NCI-H748 (cell line): ENCODE results near the gene VSTM1.
A peak's percentile ranks its signal among the peaks of the same experiment; 100 is the strongest.
"Not testable (repeated sequence)": the region's sequence is repeated elsewhere in the genome, so short reads cannot be mapped to it uniquely, and the experiment has no call there.

Experiments used
- DNase-seq: peaks from one replicate; lab custom pipeline; 2025; ENCODE audit not compliant: unreplicated experiment; lab: John Stamatoyannopoulos, UW

The VSTM1 gene

GRCh38 chr19:54074851-54075250 is 11.2 kb upstream of the VSTM1 start:
- no peak for DNase-seq

DNA sequence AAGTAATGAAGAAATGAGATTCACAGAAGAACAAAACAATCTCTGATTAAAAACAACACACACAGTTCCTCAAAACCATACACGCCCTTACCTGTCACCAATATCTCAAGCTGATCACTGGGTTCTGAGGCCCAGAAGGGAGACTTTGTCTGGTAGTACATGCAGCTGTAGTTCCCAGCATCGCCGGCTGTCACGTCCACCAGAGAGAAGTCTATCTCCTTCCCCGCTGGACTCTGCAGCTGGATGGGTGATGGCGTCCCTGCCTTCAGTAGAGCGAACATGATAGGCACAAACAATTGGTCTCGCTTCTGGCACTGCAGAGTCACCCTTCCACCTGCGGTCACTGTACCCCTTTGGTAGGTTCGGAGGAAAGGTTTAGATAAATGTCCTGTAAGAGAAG is 10.1 kb upstream of the VSTM1 start:
- no peak for DNase-seq

GRCh38 chr19:54069470-54069869 is 5.8 kb upstream of the VSTM1 start:
- no peak for DNase-seq

- no peak for DNase-seq
Measured at GRCh38 chr19:54062643-54063042, 1.1 kb downstream of the VSTM1 start.

- DNase-seq: no peak
Measured at GRCh38 chr19:54047616-54048015, 16.1 kb downstream of the VSTM1 start.

- no peak for DNase-seq
Measured at GRCh38 chr19:54045771-54046170, 17.9 kb downstream of the VSTM1 start.

- DNase-seq: no peak
Measured at GRCh38 chr19:54042989-54043388, 20.7 kb downstream of the VSTM1 start.

DNA sequence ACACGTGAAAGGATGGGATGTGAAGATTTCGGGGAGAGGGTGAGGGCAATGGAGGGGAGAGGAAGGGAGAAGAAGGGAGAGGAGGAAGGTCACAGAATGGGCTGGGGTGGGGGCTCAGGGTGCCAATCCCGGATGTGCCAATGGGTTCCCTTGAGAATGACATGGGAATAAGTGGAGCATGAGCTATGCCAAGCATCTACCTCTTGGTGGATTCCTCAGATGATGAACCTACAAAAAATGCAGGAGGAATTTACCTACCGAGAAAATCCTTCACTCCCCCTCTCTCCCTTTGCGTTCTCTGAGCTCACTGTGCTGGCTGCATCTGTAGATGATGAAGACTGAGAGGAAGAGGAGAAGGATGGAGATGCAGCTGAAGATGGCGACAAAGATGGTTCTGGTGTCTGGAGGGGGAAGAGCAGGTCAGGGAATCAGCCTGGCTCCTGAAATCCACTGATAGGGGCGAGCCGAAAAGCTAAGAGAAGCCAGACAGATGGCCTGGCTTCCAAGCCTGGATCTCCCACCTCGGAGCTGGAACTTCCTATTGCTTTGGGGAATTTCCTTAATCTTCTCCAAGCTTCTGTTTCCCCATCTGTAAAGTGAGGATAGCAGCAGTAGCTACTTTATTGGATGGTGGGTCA is 21.6 kb downstream of the VSTM1 start:
- DNase-seq: no peak

DNA sequence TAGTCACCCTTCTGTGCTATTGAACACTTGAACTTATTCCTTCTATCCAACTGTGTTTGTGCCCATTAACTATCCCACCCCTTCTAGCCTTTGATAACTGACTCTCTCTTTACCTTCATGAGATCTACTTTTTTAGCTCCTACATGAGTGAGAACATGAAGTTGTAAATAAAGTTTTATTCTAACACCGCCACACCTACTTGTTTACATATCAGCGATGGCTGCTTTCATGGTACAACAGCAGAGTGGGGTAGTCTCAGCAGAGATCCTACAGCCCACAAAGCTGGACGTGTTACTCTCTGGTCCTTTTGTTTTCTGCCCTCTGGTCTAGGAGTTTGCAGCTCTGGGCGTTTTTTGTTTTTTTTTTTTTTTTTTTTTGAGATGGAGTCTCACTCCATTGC is 23.7 kb downstream of the VSTM1 start:
- DNase-seq: no peak

DNA sequence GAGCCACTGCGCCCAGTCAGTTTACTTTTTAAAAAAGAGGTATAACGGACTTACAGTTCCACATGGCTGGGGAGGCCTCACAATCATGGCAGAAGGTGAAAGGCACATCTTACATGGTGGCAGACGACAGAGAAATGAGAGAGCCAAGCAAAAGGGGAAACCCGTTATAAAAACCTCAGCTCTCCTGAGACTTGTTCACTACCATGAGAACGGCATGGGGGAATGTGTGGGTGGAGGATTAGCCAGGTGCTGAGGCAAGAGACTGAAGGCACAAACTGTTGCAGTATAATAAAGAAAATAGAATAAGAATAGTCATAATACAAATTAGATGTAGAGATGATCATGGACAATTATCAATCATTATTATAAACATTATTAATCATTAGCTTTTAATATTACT is 27.2 kb downstream of the VSTM1 start:
- DNase-seq: not testable (repeated sequence)

DNA sequence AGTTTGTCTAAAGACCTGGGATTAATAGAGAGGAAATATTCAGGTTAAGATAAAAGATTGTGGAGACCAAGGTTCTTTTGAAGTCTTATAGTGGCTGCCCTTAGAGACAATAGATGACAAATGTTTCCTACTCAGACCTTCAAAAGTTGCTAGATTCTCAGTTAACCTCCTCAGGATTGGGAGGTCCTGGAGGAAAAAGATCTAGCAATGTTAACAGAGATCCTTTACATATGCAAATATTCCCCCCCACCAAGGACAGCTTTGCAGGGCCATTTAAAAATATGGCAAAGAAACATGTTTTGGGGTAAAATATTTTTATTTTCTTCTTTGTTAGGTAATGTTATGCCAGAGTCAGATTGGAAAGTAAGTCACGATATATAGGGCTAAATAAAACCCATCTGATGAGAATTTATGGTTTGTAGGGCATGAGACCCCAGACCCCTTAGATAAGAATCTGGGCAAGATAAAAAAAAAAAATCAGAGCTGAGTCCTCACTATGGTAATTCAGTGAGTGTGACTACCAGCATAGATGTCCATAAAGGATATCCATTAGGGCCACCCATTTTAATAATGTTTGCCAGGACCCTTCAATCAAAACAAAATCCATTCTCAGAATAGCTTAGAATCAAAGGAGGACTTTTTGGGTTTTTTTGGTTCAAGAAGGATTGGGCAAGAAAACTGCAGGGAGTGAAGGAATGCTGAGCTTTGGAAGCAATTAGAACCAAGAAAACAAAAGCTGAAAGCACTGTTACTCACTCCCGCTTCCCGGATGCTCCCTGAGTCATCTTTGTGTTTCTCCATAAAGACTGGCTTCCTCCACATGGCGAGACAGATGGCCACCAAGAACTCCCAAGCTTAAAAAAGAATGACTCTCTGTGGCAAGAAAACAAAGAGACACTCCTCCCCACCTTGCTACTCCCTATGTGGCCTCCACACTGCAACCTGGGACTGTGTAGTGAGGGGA is 28.2 kb downstream of the VSTM1 start:
- DNase-seq: no peak

GRCh38 chr19:54030895-54031586 is 32.7 kb downstream of the VSTM1 start:
- DNase-seq: no peak

DNA sequence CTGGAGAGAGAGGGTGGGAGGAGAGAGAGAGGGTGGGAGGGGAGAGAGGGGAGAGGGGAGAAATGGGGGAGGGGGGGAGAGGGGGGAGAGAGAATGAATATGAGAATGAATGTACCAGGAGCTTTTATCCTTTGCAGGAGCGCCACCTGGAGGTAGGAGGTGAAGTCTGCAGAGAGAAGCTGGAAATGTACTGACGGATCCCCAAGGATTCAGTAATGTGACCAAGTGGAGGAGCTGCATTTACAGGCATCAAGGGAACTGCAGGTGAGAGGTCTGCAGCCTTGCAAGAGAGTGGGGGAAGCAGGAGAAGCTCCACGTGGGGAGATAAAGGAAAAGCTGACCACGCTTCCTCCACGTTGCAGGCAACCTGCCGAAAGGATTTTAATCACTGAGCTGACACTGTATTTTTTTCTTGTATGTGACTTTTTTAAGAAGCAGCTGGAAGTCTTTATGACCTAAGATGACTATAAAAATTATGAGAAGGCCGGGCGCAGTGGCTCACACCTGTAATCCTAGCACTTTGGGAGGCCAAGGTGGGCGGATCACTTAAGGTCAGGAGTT is 33.7 kb downstream of the VSTM1 start:
- peak; percentile 68 for DNase-seq

DNA sequence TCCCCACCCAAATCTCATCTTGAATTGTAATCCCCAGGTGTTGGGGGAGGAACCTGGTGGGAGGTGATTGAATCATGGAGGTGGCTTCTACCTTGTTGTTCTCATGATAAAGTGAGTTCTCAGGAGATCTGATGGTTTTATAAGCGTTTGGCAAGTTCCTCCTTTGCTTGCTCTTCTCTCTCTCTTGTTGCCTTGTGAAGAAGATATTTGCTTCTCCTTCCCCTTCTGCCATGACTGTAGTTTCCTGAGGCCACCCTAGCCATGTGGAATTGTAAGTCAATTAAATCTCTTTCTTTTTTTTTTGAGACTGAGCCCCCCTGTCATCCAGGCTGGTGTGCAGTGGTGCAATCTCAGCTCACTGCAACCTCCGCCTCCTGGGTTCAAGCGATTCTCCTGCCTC is 34.4 kb downstream of the VSTM1 start:
- no peak for DNase-seq

DNA sequence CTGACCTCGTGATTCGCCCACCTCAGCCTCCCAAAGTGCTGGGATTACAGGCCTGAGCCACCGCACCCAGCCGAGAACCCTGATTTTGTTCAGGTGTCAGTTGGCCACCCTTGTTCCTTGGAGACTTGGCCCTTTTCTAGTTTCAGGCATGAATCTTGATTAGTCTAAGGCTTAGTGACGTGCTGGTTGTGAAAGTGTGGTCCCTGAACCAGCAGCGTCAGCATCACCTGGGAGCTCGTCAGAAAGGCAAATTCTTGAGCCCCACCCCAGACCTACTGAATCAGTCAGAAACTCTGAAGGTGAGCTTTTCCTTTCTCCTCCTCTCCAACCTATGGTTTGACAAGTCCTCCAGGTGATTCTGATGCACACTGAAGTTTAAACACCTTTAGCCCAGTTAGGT is 37.0 kb downstream of the VSTM1 start:
- DNase-seq: no peak

DNA sequence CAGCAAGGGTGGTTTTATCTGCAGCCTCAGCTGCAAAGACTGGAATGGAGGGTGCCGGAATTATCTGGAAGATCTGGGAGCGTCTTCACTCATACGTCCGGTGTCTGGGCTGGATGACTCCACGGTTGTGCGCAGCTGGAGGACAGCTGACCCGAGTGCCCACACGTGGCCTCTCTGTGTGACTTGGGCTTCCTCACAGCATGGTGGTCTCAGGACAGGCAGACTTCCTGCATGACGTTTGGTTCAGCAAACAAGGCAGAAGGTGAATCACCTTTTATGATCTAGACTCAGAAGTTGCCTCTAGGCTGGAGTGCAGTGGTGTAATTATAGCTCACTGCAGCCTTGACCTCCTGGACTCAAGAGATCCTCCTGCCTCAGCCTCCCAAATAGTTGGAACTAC is 39.0 kb downstream of the VSTM1 start:
- DNase-seq: no peak

- DNase-seq: no peak
Measured at GRCh38 chr19:54023191-54023590, 40.5 kb downstream of the VSTM1 start.

- no peak for DNase-seq
Measured at GRCh38 chr19:54021932-54022331, 41.8 kb downstream of the VSTM1 start.

- no peak for DNase-seq
Measured at GRCh38 chr19:54021363-54021762, 42.3 kb downstream of the VSTM1 start.

DNA sequence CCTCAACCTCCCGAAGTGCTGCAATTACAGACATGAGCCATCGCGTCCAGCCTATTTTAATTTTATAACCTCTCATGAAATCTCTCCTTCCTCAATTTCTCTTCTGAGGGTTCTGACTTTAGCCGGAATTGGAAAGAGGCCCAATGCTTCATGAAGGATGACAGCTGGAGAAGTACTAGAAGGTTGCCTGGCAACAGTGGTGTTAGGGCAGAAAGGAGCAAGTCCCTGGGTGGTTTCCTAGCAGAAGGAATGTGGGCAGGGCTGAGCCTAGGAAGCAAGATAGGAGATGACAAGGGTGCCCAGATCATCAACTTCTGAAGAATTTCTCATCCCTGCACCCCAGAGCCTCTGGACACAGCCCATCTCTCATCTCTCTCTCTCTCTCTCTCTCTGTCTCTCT is 46.4 kb downstream of the VSTM1 start:
- peak; percentile 65 for DNase-seq

DNA sequence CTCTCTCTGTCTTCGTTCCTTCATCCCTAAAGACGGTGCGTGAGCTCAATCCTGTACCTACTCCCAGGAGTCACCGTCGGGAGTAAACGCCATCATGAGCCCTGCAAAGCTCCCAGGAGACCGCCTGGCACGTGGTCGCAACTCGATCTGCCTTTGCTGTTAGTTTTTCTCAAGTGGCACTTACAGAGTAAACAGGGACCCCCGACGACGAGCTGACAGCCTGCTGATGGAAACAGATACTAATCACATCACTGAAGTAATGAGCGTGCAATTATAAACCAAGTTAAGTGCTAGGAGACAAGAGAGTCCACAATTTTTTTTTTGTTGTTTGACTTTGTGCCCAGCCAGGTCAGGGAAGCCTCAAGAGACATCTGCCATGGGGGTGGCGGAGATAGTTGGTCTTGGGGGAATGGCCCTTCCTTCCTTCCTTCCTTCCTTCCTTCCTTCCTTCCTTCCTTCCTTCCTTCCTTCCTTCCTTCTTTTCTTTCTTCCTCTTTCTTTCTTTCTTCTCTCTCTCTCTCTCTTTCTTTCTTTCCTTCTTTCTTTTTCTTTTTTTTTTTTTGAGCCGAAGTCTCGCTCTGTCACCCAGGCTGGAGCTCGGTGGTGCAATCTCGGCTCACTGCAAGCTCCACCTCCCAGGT is 48.7 kb downstream of the VSTM1 start:
- peak; percentile 91 for DNase-seq
